ENCODE data around the gene DGLUCY.

Gene DGLUCY

GRCh38 chr14:91246051-91246852 lies 132.4 kb downstream of the DGLUCY start:
- Histone ChIP-seq H3K9me2 (replicated peaks; ENCODE audit: low read depth, low read length) (no peaks in the 10 kb centered on the region), H3K36me3 (ENCODE audit: insufficient read depth, low read length) (no peaks in the 10 kb centered on the region), H4K20me1 (ENCODE audit: insufficient read depth, low read length, poor library complexity, severe bottlenecking) (no peaks in the 10 kb centered on the region), H3K4me3 (ENCODE audit: low read length, poor library complexity, severe bottlenecking) (no peak overlapping the region), H3F3A (ENCODE audit: low read depth) (peaks cover 11% of the 10 kb centered on the region), H3K79me2 (ENCODE audit: insufficient read depth, low read length) (peaks cover 16% of the 10 kb centered on the region), H3K27me3 (ENCODE audit: insufficient read depth, low read length, poor library complexity, severe bottlenecking) (no peaks in the 10 kb centered on the region), H2AFZ (ENCODE audit: low read length) (no peak overlapping the region), H3K4me1 (ENCODE audit: insufficient read depth, low read length, poor library complexity, severe bottlenecking) (peaks cover 86% of the 10 kb centered on the region), H3K4me2 (ENCODE audit: low read depth, low read length, poor library complexity, severe bottlenecking) (peak overlapping the region; percentile 45), H3K9ac (ENCODE audit: low read depth, low read length, poor library complexity, severe bottlenecking) (peak overlapping the region; percentile 39), H3K9me3 (ENCODE audit: insufficient read depth, low read depth, low read length) (no peaks in the 10 kb centered on the region)
- no peak for TF ChIP-seq EZH2phosphoT487 (IDR thresholded peaks at IDR 0.05; ENCODE audit: borderline replicate concordance)
- no peak for TF ChIP-seq CTCF (conservative IDR thresholded peaks at IDR 0.05; ENCODE audit: low read length)

GRCh38 chr14:91249841-91250616 lies 136.2 kb downstream of the DGLUCY start:
- TF ChIP-seq EZH2phosphoT487 (IDR thresholded peaks at IDR 0.05; ENCODE audit: borderline replicate concordance) (no peak), CTCF (conservative IDR thresholded peaks at IDR 0.05; ENCODE audit: low read length) (no peak)
- Histone ChIP-seq H3F3A (ENCODE audit: low read depth) (peaks cover 9% of the 10 kb centered on the region), H3K27me3 (ENCODE audit: insufficient read depth, low read length, poor library complexity, severe bottlenecking) (no peaks in the 10 kb centered on the region), H3K9me3 (ENCODE audit: insufficient read depth, low read depth, low read length) (no peaks in the 10 kb centered on the region), H3K4me2 (ENCODE audit: low read depth, low read length, poor library complexity, severe bottlenecking) (peak overlapping the region; percentile 70), H3K9ac (ENCODE audit: low read depth, low read length, poor library complexity, severe bottlenecking) (peak overlapping the region; percentile 65), H3K79me2 (ENCODE audit: insufficient read depth, low read length) (no peaks in the 10 kb centered on the region), H3K36me3 (ENCODE audit: insufficient read depth, low read length) (no peaks in the 10 kb centered on the region), H3K9me2 (replicated peaks; ENCODE audit: low read depth, low read length) (no peaks in the 10 kb centered on the region), H4K20me1 (ENCODE audit: insufficient read depth, low read length, poor library complexity, severe bottlenecking) (no peaks in the 10 kb centered on the region), H3K4me1 (ENCODE audit: insufficient read depth, low read length, poor library complexity, severe bottlenecking) (peaks cover 80% of the 10 kb centered on the region), H3K4me3 (ENCODE audit: low read length, poor library complexity, severe bottlenecking) (peak overlapping the region; percentile 58), H2AFZ (ENCODE audit: low read length) (peak overlapping the region; percentile 54)

DNA sequence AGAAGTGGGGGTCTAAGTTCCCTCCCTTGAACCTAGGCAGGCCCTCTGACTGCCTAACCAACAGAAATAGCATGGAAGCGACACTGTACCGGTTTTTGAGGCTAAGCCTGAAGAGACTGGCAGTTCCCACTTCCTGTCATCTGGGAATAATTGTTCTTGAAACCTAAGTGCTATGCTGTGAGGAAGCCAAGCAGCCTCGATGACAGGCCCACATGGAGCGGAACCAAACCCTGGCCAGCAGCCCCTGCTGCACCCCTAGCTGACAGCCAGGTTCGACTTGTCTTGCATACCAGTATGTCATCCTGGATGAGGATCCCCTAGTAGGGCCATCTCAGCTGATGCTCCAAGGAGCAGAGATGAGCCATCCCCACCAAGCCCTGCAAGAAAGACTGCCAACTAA lies 137.0 kb downstream of the DGLUCY start:
- H3K4me1 ChIP-seq (ENCODE audit: insufficient read depth, low read length, poor library complexity, severe bottlenecking) = peaks cover 80% of the 10 kb centered on the region
- peak overlapping the region; percentile 70 for H3K4me2 ChIP-seq (ENCODE audit: low read depth, low read length, poor library complexity, severe bottlenecking)
- H2AFZ ChIP-seq (ENCODE audit: low read length) = no peak overlapping the region
- TF ChIP-seq EZH2phosphoT487 (IDR thresholded peaks at IDR 0.05; ENCODE audit: borderline replicate concordance) (no peak), CTCF (conservative IDR thresholded peaks at IDR 0.05; ENCODE audit: low read length) (no peak)
- H3F3A ChIP-seq (ENCODE audit: low read depth) = peaks cover 9% of the 10 kb centered on the region
- H3K36me3 ChIP-seq (ENCODE audit: insufficient read depth, low read length) = no peaks in the 10 kb centered on the region
- peak overlapping the region; percentile 65 for H3K9ac ChIP-seq (ENCODE audit: low read depth, low read length, poor library complexity, severe bottlenecking)
- no peaks in the 10 kb centered on the region for H3K79me2 ChIP-seq (ENCODE audit: insufficient read depth, low read length)
- H3K4me3 ChIP-seq (ENCODE audit: low read length, poor library complexity, severe bottlenecking) = peak overlapping the region; percentile 58
- H3K9me3 ChIP-seq (ENCODE audit: insufficient read depth, low read depth, low read length) = no peaks in the 10 kb centered on the region
- no peaks in the 10 kb centered on the region for H4K20me1 ChIP-seq (ENCODE audit: insufficient read depth, low read length, poor library complexity, severe bottlenecking)
- H3K9me2 ChIP-seq (replicated peaks; ENCODE audit: low read depth, low read length) = no peaks in the 10 kb centered on the region
- H3K27me3 ChIP-seq (ENCODE audit: insufficient read depth, low read length, poor library complexity, severe bottlenecking) = no peaks in the 10 kb centered on the region
